Panc1 (cell line): ENCODE results near the gene NACA2. TPM values are rescaled to one million over a fixed set of nuclear protein-coding genes. Genes with fewer than 3 reads are reported as not detected.

Experiments
- ATAC-seq: fragments of 200-7000 bp; cut with Tn5 transposase; 2 replicates; pipeline ENCODE4 v1.9.1; 2020; ENCODE audit warnings: mild to moderate bottlenecking, moderate library complexity
- BruUV-seq: library from RNA; stranded (reverse); fragments of 400-500 nt; replicated peaks from 2 replicates; lab custom pipeline; 2021; lab: Mats Ljungman, UMichigan
- CTCF ChIA-PET: fragments of 300-600 bp; sonication (Branson Sonifier 250); formaldehyde crosslinking; loops from one replicate; lab custom pipeline; 2022; ENCODE audit warnings: antibody characterized with exemption; lab: Charles Lee
- POLR2A ChIA-PET: fragments of 300-600 bp; sonication (Branson Sonifier 250); formaldehyde crosslinking; loops from one replicate; lab custom pipeline; 2022; ENCODE audit warnings: antibody characterized with exemption; lab: Charles Lee
- DNase-seq: peaks from one replicate; pipeline ENCODE4 v3.0.0-alpha.2; 2010; ENCODE audit warnings: low read depth, low spot score
- H3K27ac ChIP-seq: 2 replicates; pipeline ENCODE4 v1.5.1; 2011; ENCODE audit warnings: mild to moderate bottlenecking, low read length, inconsistent platforms
- H3K27me3 ChIP-seq: fragments of 200-500 bp; sonication (Bioruptor generic); 2 replicates; pipeline ENCODE4 v1.6.0; 2014; ENCODE audit warnings: low read length, inconsistent platforms; ENCODE audit not compliant: control insufficient read depth, insufficient read depth
- H3K36me3 ChIP-seq: fragments of 200-500 bp; sonication (Bioruptor generic); 2 replicates; pipeline ENCODE4 v1.5.1; 2014; ENCODE audit warnings: inconsistent platforms, mild to moderate bottlenecking, low read length, moderate library complexity; ENCODE audit not compliant: control insufficient read depth, insufficient read depth
- H3K4me1 ChIP-seq: 2 replicates; pipeline ENCODE4 v1.5.1; 2011; ENCODE audit warnings: inconsistent platforms, mild to moderate bottlenecking, low read length, moderate library complexity; ENCODE audit not compliant: control insufficient read depth, insufficient read depth
- H3K4me3 ChIP-seq, 2 experiments: 2 replicates each; pipeline ENCODE4 v1.5.1; 2011 to 2012; ENCODE audit warnings: low read depth in 2 of 2, low read length in 2 of 2, mild to moderate bottlenecking in 2 of 2, inconsistent platforms in 1 of 2, moderate library complexity in 1 of 2
- H3K9me3 ChIP-seq: fragments of 200-500 bp; sonication (Bioruptor generic); 2 replicates; pipeline ENCODE4 v1.5.1; 2014; ENCODE audit warnings: low read depth, mild to moderate bottlenecking, inconsistent platforms, low read length, moderate library complexity; ENCODE audit not compliant: control insufficient read depth, insufficient read depth
- POLR2AphosphoS5 ChIP-seq: IDR thresholded peaks from 2 replicates; pipeline ENCODE4 v1.6.1; 2012; ENCODE audit warnings: mild to moderate bottlenecking, low read depth, low read length, moderate library complexity
- SIN3A ChIP-seq: IDR thresholded peaks from 2 replicates; pipeline ENCODE4 v1.6.1; 2012; ENCODE audit warnings: low read depth, mild to moderate bottlenecking, low read length, moderate library complexity, borderline replicate concordance; ENCODE audit not compliant: insufficient read depth
- TCF7L2 ChIP-seq: IDR thresholded peaks from 2 replicates; pipeline ENCODE4 v1.6.1; 2011; ENCODE audit warnings: mild to moderate bottlenecking, low read depth, low read length, inconsistent platforms
- in situ Hi-C: cut with HindIII; loops from 2 replicates; pipeline ENCODE4 v1.10.0; 2016; ENCODE audit warnings: low sequenced_read_pairs, low pct_unique_long_range_greater_than_20kb
- intact Hi-C: fragments of 100-400 bp; cut with micrococcal nuclease; formaldehyde crosslinking; loops from one replicate; pipeline ENCODE4 v1.10.0; 2022; ENCODE audit not compliant: unreplicated experiment
- total RNA-seq: library from RNA; stranded (reverse); gene quantifications from one replicate; pipeline ENCODE4 v1.2.1, GENCODE V29; 2021; ENCODE audit not compliant: unreplicated experiment
- TF ChIP-seq, protein P1 (sequence below), 2 experiments: IDR thresholded peaks; 2 replicates each; pipeline ENCODE4 v1.6.1; 2011 to 2012; ENCODE audit warnings: low read depth in 2 of 2, control low read depth in 1 of 2, low read length in 1 of 2, mild to moderate bottlenecking in 1 of 2, moderate library complexity in 1 of 2; ENCODE audit not compliant: insufficient read depth in 1 of 2
- TF ChIP-seq, protein P2 (sequence below): fragments of 450-650 bp; IDR thresholded peaks from 2 replicates; pipeline ENCODE4 v1.5.1; 2017; ENCODE audit warnings: mild to moderate bottlenecking

NACA2 gene
- total RNA-seq, 1 experiment from 2014 or later: not detected

DNA sequence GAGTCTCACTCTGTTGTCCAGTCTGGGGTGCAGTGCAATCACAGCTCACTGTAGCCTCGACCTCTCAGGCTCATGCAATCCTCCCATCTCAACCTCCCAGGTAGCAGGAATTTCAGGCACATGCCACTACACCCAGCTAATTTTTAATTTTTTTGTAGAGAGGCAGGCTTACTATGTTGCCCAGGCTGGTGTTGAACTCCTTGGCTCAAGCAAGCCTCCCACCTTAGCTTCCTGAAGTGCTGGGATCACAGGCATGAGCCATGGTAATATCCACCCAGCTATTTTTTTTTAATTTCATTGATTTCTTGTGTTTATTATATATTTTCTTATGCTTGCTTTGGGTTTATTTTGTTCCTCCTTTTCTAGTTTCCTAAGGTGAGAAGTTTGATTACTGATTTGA lies 33.9 kb upstream of the NACA2 start:
- CTCF ChIA-PET: no interaction called here
- ATAC-seq: no peak

DNA sequence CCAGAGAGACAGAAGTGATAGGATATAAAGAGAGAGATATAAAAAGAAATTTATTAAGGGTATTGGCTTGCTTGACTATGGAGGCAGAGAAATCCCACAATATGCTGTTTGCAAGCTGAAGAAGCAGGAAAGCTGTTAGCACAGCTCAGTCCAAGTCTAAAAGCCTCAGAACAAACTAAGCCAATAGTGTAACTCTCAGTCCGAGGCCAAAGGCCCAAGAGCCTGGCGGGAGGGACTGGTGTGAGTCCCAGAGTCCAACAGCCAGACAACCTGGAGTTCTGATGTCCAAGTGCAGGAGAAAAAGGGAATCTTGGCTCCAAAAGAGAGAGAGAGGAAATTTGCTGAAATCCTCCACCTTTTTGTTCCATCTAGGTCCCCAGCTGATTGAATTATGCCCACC lies 30.3 kb upstream of the NACA2 start:
- BruUV-seq: no TSS peak
- H3K4me3 ChIP-seq: no peak overlapping the region
- intact Hi-C loops (no loop called here), in situ Hi-C loops (no loop called here)
- DNase-seq (no peak), ATAC-seq (no peak)
- peaks cover 16% of the 10 kb centered on the region for H3K9me3 ChIP-seq
- H3K27ac ChIP-seq: no peak overlapping the region
- H3K27me3 ChIP-seq: no peaks in the 10 kb centered on the region
- CTCF ChIA-PET: no interaction called here
- no peaks in the 10 kb centered on the region for H3K36me3 ChIP-seq
- POLR2A ChIA-PET: no interaction called here
- TF ChIP-seq, protein P1, sequence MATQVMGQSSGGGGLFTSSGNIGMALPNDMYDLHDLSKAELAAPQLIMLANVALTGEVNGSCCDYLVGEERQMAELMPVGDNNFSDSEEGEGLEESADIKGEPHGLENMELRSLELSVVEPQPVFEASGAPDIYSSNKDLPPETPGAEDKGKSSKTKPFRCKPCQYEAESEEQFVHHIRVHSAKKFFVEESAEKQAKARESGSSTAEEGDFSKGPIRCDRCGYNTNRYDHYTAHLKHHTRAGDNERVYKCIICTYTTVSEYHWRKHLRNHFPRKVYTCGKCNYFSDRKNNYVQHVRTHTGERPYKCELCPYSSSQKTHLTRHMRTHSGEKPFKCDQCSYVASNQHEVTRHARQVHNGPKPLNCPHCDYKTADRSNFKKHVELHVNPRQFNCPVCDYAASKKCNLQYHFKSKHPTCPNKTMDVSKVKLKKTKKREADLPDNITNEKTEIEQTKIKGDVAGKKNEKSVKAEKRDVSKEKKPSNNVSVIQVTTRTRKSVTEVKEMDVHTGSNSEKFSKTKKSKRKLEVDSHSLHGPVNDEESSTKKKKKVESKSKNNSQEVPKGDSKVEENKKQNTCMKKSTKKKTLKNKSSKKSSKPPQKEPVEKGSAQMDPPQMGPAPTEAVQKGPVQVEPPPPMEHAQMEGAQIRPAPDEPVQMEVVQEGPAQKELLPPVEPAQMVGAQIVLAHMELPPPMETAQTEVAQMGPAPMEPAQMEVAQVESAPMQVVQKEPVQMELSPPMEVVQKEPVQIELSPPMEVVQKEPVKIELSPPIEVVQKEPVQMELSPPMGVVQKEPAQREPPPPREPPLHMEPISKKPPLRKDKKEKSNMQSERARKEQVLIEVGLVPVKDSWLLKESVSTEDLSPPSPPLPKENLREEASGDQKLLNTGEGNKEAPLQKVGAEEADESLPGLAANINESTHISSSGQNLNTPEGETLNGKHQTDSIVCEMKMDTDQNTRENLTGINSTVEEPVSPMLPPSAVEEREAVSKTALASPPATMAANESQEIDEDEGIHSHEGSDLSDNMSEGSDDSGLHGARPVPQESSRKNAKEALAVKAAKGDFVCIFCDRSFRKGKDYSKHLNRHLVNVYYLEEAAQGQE (IDR thresholded peaks at IDR 0.05; ENCODE audit: insufficient read depth in 1 of 2, low read depth in 2 of 2, low read length in 1 of 2): no peak
- TF ChIP-seq SIN3A (no peak), POLR2AphosphoS5 (no peak), TCF7L2 (no peak)
- TF ChIP-seq, protein P2, sequence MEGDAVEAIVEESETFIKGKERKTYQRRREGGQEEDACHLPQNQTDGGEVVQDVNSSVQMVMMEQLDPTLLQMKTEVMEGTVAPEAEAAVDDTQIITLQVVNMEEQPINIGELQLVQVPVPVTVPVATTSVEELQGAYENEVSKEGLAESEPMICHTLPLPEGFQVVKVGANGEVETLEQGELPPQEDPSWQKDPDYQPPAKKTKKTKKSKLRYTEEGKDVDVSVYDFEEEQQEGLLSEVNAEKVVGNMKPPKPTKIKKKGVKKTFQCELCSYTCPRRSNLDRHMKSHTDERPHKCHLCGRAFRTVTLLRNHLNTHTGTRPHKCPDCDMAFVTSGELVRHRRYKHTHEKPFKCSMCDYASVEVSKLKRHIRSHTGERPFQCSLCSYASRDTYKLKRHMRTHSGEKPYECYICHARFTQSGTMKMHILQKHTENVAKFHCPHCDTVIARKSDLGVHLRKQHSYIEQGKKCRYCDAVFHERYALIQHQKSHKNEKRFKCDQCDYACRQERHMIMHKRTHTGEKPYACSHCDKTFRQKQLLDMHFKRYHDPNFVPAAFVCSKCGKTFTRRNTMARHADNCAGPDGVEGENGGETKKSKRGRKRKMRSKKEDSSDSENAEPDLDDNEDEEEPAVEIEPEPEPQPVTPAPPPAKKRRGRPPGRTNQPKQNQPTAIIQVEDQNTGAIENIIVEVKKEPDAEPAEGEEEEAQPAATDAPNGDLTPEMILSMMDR: no peak
- no peaks in the 10 kb centered on the region for H3K4me1 ChIP-seq

More for the DNA sequence above, 33.9 kb upstream of the NACA2 start:
- TF ChIP-seq POLR2AphosphoS5 (no peak), TCF7L2 (no peak), SIN3A (no peak)
- TF ChIP-seq, protein P2: no peak
- TF ChIP-seq, protein P1 (IDR thresholded peaks at IDR 0.05; ENCODE audit: insufficient read depth in 1 of 2, low read depth in 2 of 2, low read length in 1 of 2): no peak
- in situ Hi-C loops (no loop called here), intact Hi-C loops (no loop called here)
- BruUV-seq: no TSS peak
- Histone ChIP-seq H3K4me1 (no peaks in the 10 kb centered on the region), H3K27me3 (no peaks in the 10 kb centered on the region), H3K9me3 (peaks cover 2% of the 10 kb centered on the region; the same call in 1 of the 2 replicates), H3K36me3 (no peaks in the 10 kb centered on the region), H3K27ac (no peak overlapping the region), H3K4me3 (no peak overlapping the region)
- POLR2A ChIA-PET: no interaction called here
- no peak for DNase-seq
